H1 (cell line): Measurements from ENCODE around the gene EPS8. TPM values are rescaled to one million over a fixed set of nuclear protein-coding genes. Genes with fewer than 3 reads are reported as not detected.

Experiments used
- CTCF ChIA-PET: fragments of 300-600 bp; sonication (Branson Sonifier 250); formaldehyde crosslinking; loops from one replicate; lab custom pipeline; 2021; ENCODE audit not compliant: partially characterized antibody; lab: Charles Lee
- POLR2A ChIA-PET: fragments of 300-600 bp; sonication (Branson Sonifier 250); formaldehyde crosslinking; loops from one replicate; lab custom pipeline; 2021; ENCODE audit warnings: inconsistent platforms; ENCODE audit not compliant: partially characterized antibody; lab: Charles Lee
- DNase-seq, 2 experiments: peaks; one replicate each; pipeline versions ENCODE4 v3.0.0 to v3.0.0-alpha.2; 2010 to 2022; ENCODE audit warnings: low spot score in 2 of 2, low read depth in 1 of 2, mixed read lengths in 1 of 2
- FAIRE-seq: peaks from 2 replicates; lab custom pipeline; 2011; peaks lifted over from hg19 to GRCh38; lab: Jason Lieb, UNC
- H2AFZ ChIP-seq: 2 replicates; pipeline ENCODE4 v1.8.1; 2012; ENCODE audit warnings: low read length, inconsistent platforms
- H2AK5ac ChIP-seq: 2 replicates; pipeline ENCODE4 v1.6.1; 2013; ENCODE audit warnings: low read depth, low read length
- H2BK120ac ChIP-seq: replicated peaks from 2 replicates; pipeline ENCODE3; 2013; ENCODE audit warnings: low read depth, low read length, inconsistent platforms
- H2BK12ac ChIP-seq: 2 replicates; pipeline ENCODE4 v1.6.1; 2013; ENCODE audit warnings: low read depth, low read length
- H2BK15ac ChIP-seq: 2 replicates; pipeline ENCODE4 v1.6.1; 2013; ENCODE audit warnings: low read length
- H2BK20ac ChIP-seq: 2 replicates; pipeline ENCODE4 v1.6.1; 2013; ENCODE audit warnings: low read length
- H2BK5ac ChIP-seq: 2 replicates; pipeline ENCODE4 v1.6.1; 2013; ENCODE audit warnings: low read depth, low read length
- H3K14ac ChIP-seq: 2 replicates; pipeline ENCODE4 v1.6.1; 2013; ENCODE audit warnings: inconsistent platforms; ENCODE audit not compliant: insufficient read length
- H3K18ac ChIP-seq: 2 replicates; pipeline ENCODE4 v1.6.1; 2013; ENCODE audit warnings: low read length; ENCODE audit errors: extremely low read depth
- H3K23ac ChIP-seq: 2 replicates; pipeline ENCODE4 v1.6.1; 2013; ENCODE audit warnings: inconsistent platforms; ENCODE audit not compliant: insufficient read length
- H3K23me2 ChIP-seq: 2 replicates; pipeline ENCODE4 v1.6.1; 2013; ENCODE audit warnings: low read depth, low read length
- H3K27ac ChIP-seq: 2 replicates; pipeline ENCODE4 v1.6.1; 2011; ENCODE audit warnings: low read depth, low read length, inconsistent platforms
- H3K27me3 ChIP-seq, 4 experiments: replicated peaks in 1 of 4; 1 replicate in 1 of 4; 2 replicates in 3 of 4; pipeline versions ENCODE4 v1.6.1 to v1.8.1; 2011 to 2013; ENCODE audit warnings: low read length in 3 of 4, mild to moderate bottlenecking in 3 of 4, inconsistent platforms in 2 of 4, mixed read lengths in 2 of 4, moderate library complexity in 1 of 4; ENCODE audit not compliant: control insufficient read depth in 3 of 4, insufficient read depth in 3 of 4; ENCODE audit errors: extremely low read depth in 1 of 4
- H3K36me3 ChIP-seq, 4 experiments: 2 replicates each; pipeline versions ENCODE4 v1.6.1 to v1.8.1; 2011 to 2013; ENCODE audit warnings: mild to moderate bottlenecking in 4 of 4, low read length in 3 of 4, moderate library complexity in 2 of 4, control low read depth in 1 of 4, inconsistent platforms in 1 of 4; ENCODE audit not compliant: insufficient read depth in 4 of 4, control insufficient read depth in 2 of 4
- H3K4ac ChIP-seq: replicated peaks from 2 replicates; pipeline ENCODE3; 2013; ENCODE audit warnings: low read length, low read depth, mixed read lengths, inconsistent platforms; ENCODE audit not compliant: insufficient read length
- H3K4me1 ChIP-seq, 4 experiments: replicated peaks in 1 of 4; 1 replicate in 1 of 4; 2 replicates in 3 of 4; pipeline versions ENCODE4 v1.6.1 to v1.8.1; 2011 to 2013; ENCODE audit warnings: low read length in 3 of 4, inconsistent platforms in 2 of 4, mixed read lengths in 1 of 4; ENCODE audit not compliant: insufficient read depth in 4 of 4, control insufficient read depth in 3 of 4
- H3K4me2 ChIP-seq, 2 experiments: 2 replicates each; pipeline versions ENCODE4 v1.6.1 to v1.8.1; 2011 to 2013; ENCODE audit warnings: low read depth in 2 of 2, low read length in 2 of 2, control low read depth in 1 of 2, inconsistent platforms in 1 of 2, mild to moderate bottlenecking in 1 of 2; ENCODE audit not compliant: insufficient read depth in 1 of 2
- H3K4me3 ChIP-seq, 4 experiments: fragments of 200-600, 300-600 bp in 1 of 4; sonication (generic), shearing (Covaris generic), sonication (Bioruptor Twin) in 1 of 4; 2 replicates each; pipeline versions ENCODE4 v1.5.1 to v1.8.1; 2011 to 2016; ENCODE audit warnings: low read length in 4 of 4, low read depth in 3 of 4, control low read depth in 2 of 4, inconsistent platforms in 2 of 4, mild to moderate bottlenecking in 2 of 4, mixed read lengths in 1 of 4, moderate library complexity in 1 of 4; ENCODE audit not compliant: insufficient read depth in 2 of 4; ENCODE audit errors: extremely low read depth in 1 of 4
- H3K56ac ChIP-seq: replicated peaks from 2 replicates; pipeline ENCODE3; 2013; ENCODE audit warnings: low read depth, mild to moderate bottlenecking, mixed read lengths, low read length, inconsistent platforms; ENCODE audit not compliant: insufficient read length
- H3K79me1 ChIP-seq: 2 replicates; pipeline ENCODE4 v1.6.1; 2013; ENCODE audit warnings: low read depth, low read length, control low read depth
- H3K79me2 ChIP-seq, 2 experiments: 2 replicates each; pipeline versions ENCODE4 v1.6.1 to v1.8.1; 2012 to 2013; ENCODE audit warnings: low read length in 2 of 2, mild to moderate bottlenecking in 2 of 2, inconsistent platforms in 1 of 2; ENCODE audit not compliant: insufficient read depth in 2 of 2, control insufficient read depth in 1 of 2
- H3K9ac ChIP-seq, 4 experiments: replicated peaks in 1 of 4; 1 replicate in 1 of 4; 2 replicates in 3 of 4; pipeline versions ENCODE4 v1.6.1 to v1.8.1; 2011 to 2013; ENCODE audit warnings: low read depth in 3 of 4, low read length in 3 of 4, control low read depth in 2 of 4, mild to moderate bottlenecking in 2 of 4, moderate library complexity in 2 of 4, inconsistent platforms in 1 of 4; ENCODE audit errors: extremely low read depth in 1 of 4
- H3K9me3 ChIP-seq, 2 experiments: 2 replicates each; pipeline versions ENCODE4 v1.6.1 to v1.8.1; 2012 to 2013; ENCODE audit warnings: mild to moderate bottlenecking in 2 of 2, moderate library complexity in 2 of 2, control low read depth in 1 of 2, inconsistent platforms in 1 of 2, low read depth in 1 of 2, low read length in 1 of 2, mixed read lengths in 1 of 2; ENCODE audit not compliant: insufficient read depth in 2 of 2
- H4K20me1 ChIP-seq, 2 experiments: replicated peaks in 1 of 2; 2 replicates each; pipeline versions ENCODE3 to v1.8.1; 2011 to 2013; ENCODE audit warnings: inconsistent platforms in 2 of 2, low read length in 2 of 2, mild to moderate bottlenecking in 1 of 2; ENCODE audit not compliant: insufficient read depth in 2 of 2, control insufficient read depth in 1 of 2
- H4K5ac ChIP-seq: 2 replicates; pipeline ENCODE4 v1.6.1; 2013; ENCODE audit warnings: low read length, low read depth, mixed read lengths, inconsistent platforms; ENCODE audit not compliant: insufficient read length
- H4K8ac ChIP-seq: 2 replicates; pipeline ENCODE4 v1.8.0; 2013; ENCODE audit warnings: mild to moderate bottlenecking, moderate library complexity, low read length, inconsistent platforms; ENCODE audit not compliant: insufficient read depth; ENCODE audit errors: extremely low read depth
- H4K91ac ChIP-seq: replicated peaks from 2 replicates; pipeline ENCODE3; 2013; ENCODE audit warnings: low read length, mixed read lengths, inconsistent platforms; ENCODE audit not compliant: insufficient read length
- RXRA ChIP-seq: IDR thresholded peaks from 2 replicates; pipeline ENCODE4 v1.6.1; 2011; ENCODE audit warnings: low read depth, mild to moderate bottlenecking, low read length, moderate library complexity; ENCODE audit not compliant: insufficient read depth
- WGBS, 2 experiments: shearing (Covaris generic) in 1 of 2; methylation state at CpG; one replicate each; pipeline versions ENCODE4 v1.1.6 to v1.1.7; 2013 to 2015; ENCODE audit warnings: low lambda C conversion rate in 2 of 2, mixed read lengths in 2 of 2, inconsistent platforms in 1 of 2, low coverage in 1 of 2, missing lambda C conversion rate in 1 of 2; ENCODE audit not compliant: insufficient replicate concordance in 2 of 2, insufficient coverage in 1 of 2, insufficient read length in 1 of 2; ENCODE audit errors: extremely low coverage in 1 of 2, missing lambda C conversion rate in 1 of 2; 5-methylcytosine and 5-hydroxymethylcytosine counted together
- polyA plus RNA-seq, 7 experiments: library from polyadenylated mRNA; depleted of rRNA in 3 of 7; stranded (reverse) in 5 of 7; unstranded in 2 of 7; fragments of >200 nt in 5 of 7; fragments of 200-250 nt in 2 of 7; gene quantifications; 1 replicate in 5 of 7; 2 replicates in 1 of 7; 4 replicates in 1 of 7; pipeline versions ENCODE4 v1.2.1 to v1.2.3, GENCODE V29; 2011 to 2013; ENCODE audit warnings: missing spikeins in 2 of 7, mixed read lengths in 2 of 7
- total RNA-seq: library from RNA; stranded (reverse); fragmentation: NEBNext Ultra II Directional; extraction: Animal tissue kit (Norgen Biotek cat#: 25700); gene quantifications from 2 replicates; pipeline ENCODE4 v1.2.1, GENCODE V29; 2021

EPS8 gene
- total and polyA plus RNA-seq, 2 of the 8 experiments (the other 6 are each of a cell fraction or from before 2014, with no cell fraction given), result 3.0 to 4.6 TPM

DNA sequence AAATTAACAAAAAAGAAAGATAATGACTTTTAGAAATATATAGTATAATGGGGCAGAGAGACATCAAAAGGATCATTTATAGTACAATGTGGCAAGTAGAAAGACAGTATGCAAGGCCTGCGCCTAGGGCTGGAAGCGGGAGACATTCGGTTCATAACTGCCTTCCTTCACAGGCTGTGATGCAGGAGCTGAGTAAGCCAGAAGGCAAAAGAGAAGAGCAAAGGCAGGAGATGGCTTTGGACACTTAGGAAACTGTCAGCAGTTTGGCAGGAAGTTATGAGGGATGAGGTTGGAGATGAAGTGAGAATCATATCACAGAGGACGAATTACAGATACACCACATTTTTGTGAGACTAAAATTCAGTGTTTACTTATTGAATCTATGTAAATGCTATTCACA lies 97.8 kb downstream of the EPS8 start:
- H2BK5ac ChIP-seq, result no peak overlapping the region
- FAIRE-seq, result no peak

More for the DNA sequence above, 97.8 kb downstream of the EPS8 start:
- no peak overlapping the region for H3K18ac ChIP-seq
- H2BK12ac ChIP-seq, result no peak overlapping the region
- no peak overlapping the region for H3K4me2 ChIP-seq
- ChIA-PET POLR2A (no interaction called here), CTCF (interaction anchor here (0.6 kb wide), 1 partner anchor 141 kb away, joined by 3 read pairs; no protein-coding TSS in a partner anchor)
- no peak for DNase-seq
- no peak for TF ChIP-seq RXRA
- no peak overlapping the region for H3K4ac ChIP-seq
- H4K20me1 ChIP-seq, result no peaks in the 10 kb centered on the region
- H2AK5ac ChIP-seq, result no peak overlapping the region
- no peaks in the 10 kb centered on the region for H3K36me3 ChIP-seq
- H2BK20ac ChIP-seq, result no peak overlapping the region
- H3K27me3 ChIP-seq, result no peaks in the 10 kb centered on the region
- H2AFZ ChIP-seq, result no peak overlapping the region
- H4K5ac ChIP-seq, result no peak overlapping the region
- H3K56ac ChIP-seq, result no peak overlapping the region
- H3K4me3 ChIP-seq, result no peak overlapping the region
- no peak overlapping the region for H4K8ac ChIP-seq
- H2BK120ac ChIP-seq, result no peak overlapping the region
- no peaks in the 10 kb centered on the region for H3K79me2 ChIP-seq
- H3K23ac ChIP-seq, result no peak overlapping the region
- WGBS, 2 experiments, result 89% methylated on average over 4 of the region's 4 CpGs; no CpG with 5 or more reads in 1 of the 2 experiments
- H3K9ac ChIP-seq, result no peak overlapping the region
- no peak overlapping the region for H2BK15ac ChIP-seq
- peaks cover 0 to 8% (median 5%) of the 10 kb centered on the region in 4 experiments; a peak in 4 of 7 replicates for H3K4me1 ChIP-seq
- H3K23me2 ChIP-seq, result no peaks in the 10 kb centered on the region
- no peak overlapping the region for H4K91ac ChIP-seq
- no peak overlapping the region for H3K27ac ChIP-seq
- H3K79me1 ChIP-seq, result no peaks in the 10 kb centered on the region
- H3K9me3 ChIP-seq, result no peaks in the 10 kb centered on the region
- H3K14ac ChIP-seq, result no peak overlapping the region
